Keratinocyte (primary cell): Measurements from ENCODE around the gene SF3B2.

Experiments used
- EZH2 ChIP-seq: IDR thresholded peaks from one replicate; pipeline ENCODE4 v1.6.1; 2012; ENCODE audit warnings: inconsistent platforms, mild to moderate bottlenecking, low read length, moderate library complexity
- TF ChIP-seq, protein P1 (sequence below), 3 experiments: IDR thresholded peaks in 1 of 3; conservative IDR thresholded peaks in 1 of 3; optimal IDR thresholded peaks in 1 of 3; 2 replicates in 2 of 3; 3 replicates in 1 of 3; pipeline versions ENCODE3 to v1.5.1; 2011; ENCODE audit warnings: low read length in 3 of 3, mild to moderate bottlenecking in 3 of 3, moderate library complexity in 2 of 3, control low read depth in 1 of 3, inconsistent platforms in 1 of 3; ENCODE audit not compliant: insufficient read depth in 2 of 3; ENCODE audit errors: extremely low read depth in 1 of 3

GRCh38 chr11:66039765-66040164 is 12.4 kb upstream of the SF3B2 start:
- TF ChIP-seq, protein P1, sequence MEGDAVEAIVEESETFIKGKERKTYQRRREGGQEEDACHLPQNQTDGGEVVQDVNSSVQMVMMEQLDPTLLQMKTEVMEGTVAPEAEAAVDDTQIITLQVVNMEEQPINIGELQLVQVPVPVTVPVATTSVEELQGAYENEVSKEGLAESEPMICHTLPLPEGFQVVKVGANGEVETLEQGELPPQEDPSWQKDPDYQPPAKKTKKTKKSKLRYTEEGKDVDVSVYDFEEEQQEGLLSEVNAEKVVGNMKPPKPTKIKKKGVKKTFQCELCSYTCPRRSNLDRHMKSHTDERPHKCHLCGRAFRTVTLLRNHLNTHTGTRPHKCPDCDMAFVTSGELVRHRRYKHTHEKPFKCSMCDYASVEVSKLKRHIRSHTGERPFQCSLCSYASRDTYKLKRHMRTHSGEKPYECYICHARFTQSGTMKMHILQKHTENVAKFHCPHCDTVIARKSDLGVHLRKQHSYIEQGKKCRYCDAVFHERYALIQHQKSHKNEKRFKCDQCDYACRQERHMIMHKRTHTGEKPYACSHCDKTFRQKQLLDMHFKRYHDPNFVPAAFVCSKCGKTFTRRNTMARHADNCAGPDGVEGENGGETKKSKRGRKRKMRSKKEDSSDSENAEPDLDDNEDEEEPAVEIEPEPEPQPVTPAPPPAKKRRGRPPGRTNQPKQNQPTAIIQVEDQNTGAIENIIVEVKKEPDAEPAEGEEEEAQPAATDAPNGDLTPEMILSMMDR (optimal IDR thresholded peaks at IDR 0.05 in 1 of 3, IDR thresholded peaks at IDR 0.05 in 1 of 3, conservative IDR thresholded peaks at IDR 0.05 in 1 of 3; ENCODE audit: extremely low read depth in 1 of 3, insufficient read depth in 2 of 3, low read length in 3 of 3): no peak
- TF ChIP-seq EZH2: no peak
